ENCODE data around the gene PKIB. TPM values are rescaled to one million over a fixed set of nuclear protein-coding genes. Genes with fewer than 3 reads are reported as not detected.

Gene PKIB
- total RNA-seq, 1 donor from 2014 or later = 44.8 TPM

GRCh38 chr6:122623279-122623678 lies 13.1 kb downstream of the PKIB start:
- Mint-ChIP-seq H3K36me3 (ENCODE audit: insufficient read depth) (peaks cover 5% of the 10 kb centered on the region), H3K4me1 (ENCODE audit: low read depth) (peaks cover 24% of the 10 kb centered on the region), H3K4me3 (ENCODE audit: low read depth) (no peak overlapping the region), H3K27me3 (no peaks in the 10 kb centered on the region), H3K27ac (peak overlapping the region; percentile 41), H3K9me3 (ENCODE audit: low read depth) (peaks cover 4% of the 10 kb centered on the region)
- no peak for TF ChIP-seq CTCF (IDR thresholded peaks at IDR 0.05; ENCODE audit: unreplicated experiment)
- no peak for DNase-seq (ENCODE audit: low spot score, unreplicated experiment)

GRCh38 chr6:122624853-122625252 lies 14.6 kb downstream of the PKIB start:
- H3K4me3 Mint-ChIP-seq (ENCODE audit: low read depth) = no peak overlapping the region
- TF ChIP-seq CTCF (IDR thresholded peaks at IDR 0.05; ENCODE audit: unreplicated experiment) = no peak
- peaks cover 30% of the 10 kb centered on the region for H3K4me1 Mint-ChIP-seq (ENCODE audit: low read depth)
- peaks cover 4% of the 10 kb centered on the region for H3K9me3 Mint-ChIP-seq (ENCODE audit: low read depth)
- DNase-seq (ENCODE audit: low spot score, unreplicated experiment) = no peak
- H3K27ac Mint-ChIP-seq = no peak overlapping the region
- H3K36me3 Mint-ChIP-seq (ENCODE audit: insufficient read depth) = peaks cover 7% of the 10 kb centered on the region
- no peaks in the 10 kb centered on the region for H3K27me3 Mint-ChIP-seq

GRCh38 chr6:122628714-122629113 lies 18.5 kb downstream of the PKIB start:
- Mint-ChIP-seq H3K36me3 (ENCODE audit: insufficient read depth) (peaks cover 7% of the 10 kb centered on the region), H3K4me1 (ENCODE audit: low read depth) (peaks cover 6% of the 10 kb centered on the region), H3K9me3 (ENCODE audit: low read depth) (peaks cover 4% of the 10 kb centered on the region), H3K27ac (peak overlapping the region; percentile 25), H3K4me3 (ENCODE audit: low read depth) (no peak overlapping the region), H3K27me3 (no peaks in the 10 kb centered on the region)
- no peak for DNase-seq (ENCODE audit: low spot score, unreplicated experiment)
- peak; percentile 10 for TF ChIP-seq CTCF (IDR thresholded peaks at IDR 0.05; ENCODE audit: unreplicated experiment)

- Mint-ChIP-seq H3K4me1 (ENCODE audit: low read depth) (peaks cover 6% of the 10 kb centered on the region), H3K36me3 (ENCODE audit: insufficient read depth) (peaks cover 10% of the 10 kb centered on the region), H3K27me3 (no peaks in the 10 kb centered on the region), H3K4me3 (ENCODE audit: low read depth) (no peak overlapping the region), H3K9me3 (ENCODE audit: low read depth) (peaks cover 4% of the 10 kb centered on the region), H3K27ac (peak overlapping the region; percentile 18)
- no peak for TF ChIP-seq CTCF (IDR thresholded peaks at IDR 0.05; ENCODE audit: unreplicated experiment)
- DNase-seq (ENCODE audit: low spot score, unreplicated experiment) = no peak
These were observed 21.5 kb downstream of the PKIB start for GRCh38 chr6:122631571-122632249.

GRCh38 chr6:122640366-122640765 lies 30.2 kb downstream of the PKIB start:
- peaks cover 12% of the 10 kb centered on the region for H3K4me1 Mint-ChIP-seq (ENCODE audit: low read depth)
- TF ChIP-seq CTCF (IDR thresholded peaks at IDR 0.05; ENCODE audit: unreplicated experiment) = no peak
- H3K36me3 Mint-ChIP-seq (ENCODE audit: insufficient read depth) = peaks cover 19% of the 10 kb centered on the region
- no peaks in the 10 kb centered on the region for H3K9me3 Mint-ChIP-seq (ENCODE audit: low read depth)
- DNase-seq (ENCODE audit: low spot score, unreplicated experiment) = no peak
- no peak overlapping the region for H3K27ac Mint-ChIP-seq
- no peaks in the 10 kb centered on the region for H3K27me3 Mint-ChIP-seq
- H3K4me3 Mint-ChIP-seq (ENCODE audit: low read depth) = no peak overlapping the region
